SK-MEL-5 (cell line): ENCODE measurements around the gene ZNF579. TPM values are rescaled to one million over a fixed set of nuclear protein-coding genes. Genes with fewer than 3 reads are reported as not detected.

Experiments
- DNase-seq: peaks from one replicate; pipeline ENCODE4 v3.0.0-alpha.2; 2016; ENCODE audit warnings: low read depth, low spot score
- in situ Hi-C: cut with HindIII; loops from 2 replicates; pipeline ENCODE4 v1.10.0; 2016; ENCODE audit warnings: low sequenced_read_pairs, high pct_unique_total_duplicates, low pct_unique_long_range_greater_than_20kb
- total RNA-seq: library from RNA; depleted of rRNA; stranded (reverse); fragments of >200 nt; shearing (Covaris generic); gene quantifications from 2 replicates; pipeline ENCODE4 v1.2.3, GENCODE V29; 2014

ZNF579 gene
- total RNA-seq, 1 experiment from 2014 or later: 2.4 TPM

DNA sequence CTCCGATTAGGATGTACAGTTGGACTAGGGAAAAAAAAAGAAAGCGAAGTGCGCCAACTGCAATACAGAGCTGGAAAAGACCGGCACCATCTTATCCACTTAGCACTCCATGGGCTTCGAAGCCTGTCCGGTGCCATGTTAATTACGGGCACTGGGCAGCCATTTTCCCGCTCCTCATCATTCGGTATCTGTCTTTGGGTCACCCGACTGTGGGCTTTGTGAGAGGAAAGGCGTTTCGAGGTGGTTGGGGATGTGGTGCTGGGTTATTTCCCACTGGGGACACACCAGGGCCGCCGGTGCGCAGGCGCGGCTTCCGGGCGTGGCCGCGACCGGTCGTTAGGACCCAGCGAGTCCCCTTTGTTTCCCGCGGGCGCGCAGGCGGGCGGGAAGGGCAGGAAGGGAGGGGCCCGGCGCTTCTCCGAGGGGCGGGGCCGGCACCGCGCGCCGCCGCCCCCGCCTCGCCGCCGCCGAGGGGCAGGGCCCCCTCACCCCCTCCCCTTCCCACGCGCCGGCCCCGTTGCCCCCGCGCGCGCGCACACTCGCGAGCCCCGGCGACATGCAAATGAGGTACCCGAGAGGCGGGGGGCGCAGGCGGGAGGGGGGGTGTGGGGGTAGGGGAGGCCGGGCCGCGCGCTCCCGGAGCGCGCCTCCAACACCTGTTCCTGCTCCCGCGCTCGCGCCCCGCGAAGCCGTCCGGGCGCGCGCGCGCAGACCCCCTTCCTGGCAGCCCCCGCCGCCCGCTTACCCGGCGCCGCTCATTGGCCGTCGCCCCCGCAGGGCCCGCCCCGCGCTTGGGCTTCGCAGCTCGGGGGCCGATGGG lies 19.4 kb upstream of the ZNF579 start, which contains the start of gene ZNF524:
ZNF524 (plus strand) TSS at position 447 of the 820 bp plus-strand sequence. CDS start 1,825 bp downstream, outside the sequence.
- peak; percentile 89 for DNase-seq
- in situ Hi-C loops: no loop called here

DNA sequence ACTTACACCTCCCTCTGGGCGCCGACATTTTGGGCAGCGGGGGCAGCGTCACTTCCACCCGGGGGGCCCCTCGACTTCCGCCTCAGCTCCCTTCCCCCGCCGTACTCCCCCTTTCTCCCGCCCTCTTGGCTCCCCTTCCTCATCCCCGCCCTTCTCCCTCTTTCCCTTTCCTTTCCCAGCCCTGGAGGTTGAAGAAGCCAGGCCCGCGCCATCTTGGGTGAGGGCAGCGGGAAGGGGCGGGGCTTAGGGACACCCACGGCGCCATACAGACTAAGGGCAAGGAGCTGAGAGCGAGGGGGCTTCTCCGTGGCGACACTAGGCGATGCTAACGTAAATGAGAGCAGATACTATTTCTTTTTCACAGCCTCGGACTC lies 18.8 kb upstream of the ZNF579 start, which contains the start of gene FIZ1:
FIZ1 (minus strand) TSS at position 50 of the 374 bp plus-strand sequence. CDS start 1,652 bp downstream, outside the sequence.
- peak; percentile 98 for DNase-seq
- in situ Hi-C loops: no loop called here

DNA sequence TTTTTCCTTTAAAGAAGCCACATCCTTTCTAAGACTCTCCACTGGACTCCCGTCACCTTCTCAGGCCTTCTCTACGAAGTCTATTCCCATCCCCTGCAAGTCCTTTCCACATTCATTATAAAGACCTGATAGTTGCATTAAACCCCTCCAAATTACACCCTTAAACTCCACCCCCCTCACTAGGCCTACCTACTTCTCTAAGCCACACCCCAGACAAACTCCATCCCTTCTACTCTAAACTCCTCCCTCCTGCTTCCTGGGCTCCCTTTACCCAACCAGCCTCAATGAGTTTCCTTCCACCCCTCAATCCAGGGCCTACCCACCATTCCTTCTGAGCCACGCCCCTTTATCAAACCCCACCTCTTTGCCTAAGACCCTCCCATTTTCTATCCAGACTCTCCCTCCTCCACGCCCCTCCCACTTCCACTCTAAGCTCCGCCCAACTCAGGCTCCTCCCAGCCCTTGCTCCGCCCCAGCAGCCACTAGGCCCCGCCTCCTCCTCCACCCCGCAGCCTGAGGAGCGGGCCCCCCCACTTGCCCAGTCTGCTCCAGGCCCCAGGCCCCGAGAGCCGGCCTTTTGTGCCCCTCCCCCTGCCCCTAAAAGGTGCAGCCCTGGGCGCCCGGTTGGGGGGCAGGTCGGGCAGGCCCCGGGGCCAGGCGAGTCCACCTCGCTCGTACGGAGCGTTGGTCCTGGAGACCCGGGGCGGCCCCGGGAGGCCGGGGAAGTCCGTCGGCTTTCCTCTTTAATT lies 18.2 kb upstream of the ZNF579 start:
- DNase-seq: peak; percentile 95
- in situ Hi-C loops: no loop called here

DNA sequence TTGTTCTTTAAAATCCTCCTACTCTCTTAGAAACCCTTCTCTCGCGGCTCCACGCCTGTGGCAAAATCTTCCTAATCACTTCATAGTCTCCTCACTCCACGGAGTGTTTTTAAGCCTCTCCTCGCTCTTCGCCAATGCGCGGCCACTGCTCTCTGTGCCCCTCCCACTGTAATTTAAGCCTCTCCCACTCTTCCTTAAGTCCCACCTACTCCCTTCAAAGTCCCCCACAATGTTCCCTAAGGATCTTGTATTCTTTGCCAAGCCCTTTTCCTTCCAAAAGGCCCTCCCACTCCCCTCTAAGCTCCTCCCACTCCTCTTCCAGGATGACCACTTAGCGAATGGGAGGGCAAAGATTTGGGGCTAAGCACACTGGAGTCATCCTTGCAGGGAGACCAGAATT lies 17.4 kb upstream of the ZNF579 start:
- no peak for DNase-seq
- in situ Hi-C loops: no loop called here

DNA sequence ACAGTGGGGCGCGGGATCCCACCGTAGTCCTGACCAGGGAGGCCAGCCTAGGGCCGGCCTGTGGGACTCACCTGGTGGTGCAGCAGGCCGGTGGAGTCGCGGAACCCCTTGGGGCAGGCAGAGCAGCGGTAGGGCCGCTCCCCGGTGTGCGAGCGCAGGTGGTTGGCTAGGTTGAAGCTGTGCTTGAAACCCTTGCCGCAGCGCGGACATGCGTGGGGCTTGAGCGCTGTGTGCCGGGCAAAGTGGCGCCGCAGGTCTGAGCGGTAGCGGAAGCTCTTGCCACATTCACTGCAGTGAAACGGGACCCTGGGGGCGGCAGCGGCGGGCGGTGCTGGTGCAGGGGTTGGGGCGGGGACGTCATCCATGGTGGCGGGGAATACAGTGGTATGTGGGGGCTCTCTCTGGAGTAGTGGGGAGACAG lies 16.9 kb upstream of the ZNF579 start:
- DNase-seq: no peak
- in situ Hi-C loops: no loop called here

DNA sequence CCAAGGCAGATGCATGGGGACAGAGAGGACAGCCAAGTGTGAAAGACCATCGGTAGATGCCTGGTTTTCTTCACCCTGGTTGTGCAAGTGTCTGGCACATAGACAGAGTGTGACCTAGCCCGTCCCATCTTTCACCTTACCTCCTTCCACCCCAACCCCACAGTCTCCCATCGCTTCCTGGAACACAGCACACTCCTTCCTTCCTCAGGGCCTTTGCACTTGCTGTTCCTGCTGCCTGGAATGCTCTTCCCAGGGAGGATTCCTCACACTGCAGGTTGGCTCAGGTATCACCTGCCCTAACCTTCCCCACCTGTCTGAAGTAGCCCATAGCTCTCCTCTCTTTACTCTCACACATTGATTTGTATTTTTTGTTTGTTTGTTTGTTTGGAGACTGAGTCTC lies 15.7 kb upstream of the ZNF579 start:
- in situ Hi-C loops: no loop called here
- no peak for DNase-seq

DNA sequence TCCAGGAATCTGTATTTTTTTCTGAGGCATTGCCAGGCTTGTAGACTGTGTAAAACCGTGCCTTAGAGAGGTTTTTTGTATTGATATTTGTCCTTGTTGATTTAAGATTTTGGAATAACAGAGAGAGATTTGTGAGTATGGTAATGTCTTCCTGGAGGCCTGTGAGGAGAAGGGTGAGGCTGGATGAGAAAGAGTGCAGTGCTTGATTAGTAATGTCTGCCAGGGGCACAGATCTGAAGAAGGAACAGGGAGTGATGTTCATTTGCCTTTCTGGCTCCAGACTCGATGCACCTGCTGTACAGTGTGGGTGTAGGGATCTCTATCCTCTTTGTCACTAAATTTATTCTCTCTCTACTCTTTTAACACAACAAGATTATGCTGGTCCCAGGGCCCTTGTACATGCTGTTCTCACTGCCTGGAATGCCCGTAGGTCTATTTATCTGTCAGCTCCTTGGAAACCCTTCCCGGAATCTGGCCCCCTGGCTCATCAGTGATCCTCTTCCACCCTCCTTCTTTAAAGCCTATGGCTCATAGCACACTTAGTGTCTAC lies 14.4 kb upstream of the ZNF579 start:
- DNase-seq: no peak
- in situ Hi-C loops: no loop called here

DNA sequence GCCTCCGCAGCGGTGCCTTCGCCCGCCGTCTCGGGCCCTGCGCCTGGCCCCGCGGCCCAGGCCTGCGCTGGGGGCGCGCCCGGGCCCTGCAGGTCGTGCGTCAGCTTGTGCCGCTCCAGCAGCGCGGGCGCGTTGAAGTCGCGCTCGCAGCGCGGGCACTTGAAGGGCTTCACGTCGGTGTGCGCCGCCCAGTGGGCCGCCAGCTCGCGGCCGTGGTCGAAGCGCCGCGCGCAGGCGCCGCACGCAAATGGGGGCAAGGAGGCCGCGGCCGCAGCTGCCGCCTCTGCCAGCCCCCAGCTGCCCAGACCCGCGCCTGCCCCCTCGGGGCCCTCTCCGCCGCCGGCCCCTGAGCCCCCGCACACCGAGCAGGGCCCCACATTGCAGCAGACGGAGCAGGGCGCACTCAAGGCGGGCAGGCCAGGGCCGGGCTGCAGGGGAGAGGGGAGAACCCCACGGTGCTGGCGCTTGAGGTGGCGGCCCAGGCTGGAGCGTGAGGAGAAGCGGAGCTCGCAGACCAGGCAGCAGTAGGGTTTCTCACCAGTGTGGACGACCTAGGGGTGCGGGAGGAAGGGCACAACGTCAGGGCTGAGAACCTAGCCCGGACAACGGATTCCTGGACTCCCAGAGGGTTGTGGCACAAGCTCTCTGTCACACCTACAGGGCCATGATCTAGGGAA lies 12.6 kb upstream of the ZNF579 start:
- in situ Hi-C loops: no loop called here

DNA sequence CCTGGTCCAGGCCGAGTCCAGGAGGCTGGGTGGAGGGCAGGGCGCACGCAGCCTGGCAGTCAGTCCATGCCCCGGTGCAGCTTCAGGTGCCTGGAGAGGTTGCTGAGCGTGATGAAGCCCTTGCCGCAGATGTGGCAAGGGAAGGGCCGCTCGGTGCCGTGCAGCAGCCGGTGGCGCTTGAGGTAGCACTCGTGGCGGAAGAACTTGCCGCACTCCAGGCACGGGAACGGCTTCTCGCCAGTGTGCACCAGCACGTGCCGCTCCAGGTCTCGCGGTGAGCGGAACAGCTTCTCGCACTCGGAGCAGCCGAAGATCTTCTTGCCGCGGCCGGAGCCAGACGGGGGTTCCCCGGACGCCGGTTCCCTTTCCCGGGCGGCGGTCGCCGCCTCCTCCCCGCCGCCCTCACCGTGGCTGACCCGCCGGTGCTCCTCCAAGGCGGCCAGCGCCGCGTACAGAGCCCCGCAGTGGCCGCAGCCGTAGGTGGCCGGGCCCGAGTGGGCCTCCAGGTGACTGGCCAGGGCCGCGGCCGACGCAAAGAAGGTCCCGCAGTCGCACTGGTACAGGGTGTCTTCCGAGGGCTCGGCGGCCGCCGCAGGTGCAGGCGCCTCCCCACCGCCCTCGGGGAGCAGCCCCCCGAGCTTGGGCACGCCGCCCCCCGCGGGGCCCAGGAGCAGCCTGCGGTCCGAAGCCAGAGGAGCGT lies 11.9 kb upstream of the ZNF579 start:
- no peak for DNase-seq
- in situ Hi-C loops: no loop called here

More for the DNA sequence above, 12.6 kb upstream of the ZNF579 start:
- no peak for DNase-seq

DNA sequence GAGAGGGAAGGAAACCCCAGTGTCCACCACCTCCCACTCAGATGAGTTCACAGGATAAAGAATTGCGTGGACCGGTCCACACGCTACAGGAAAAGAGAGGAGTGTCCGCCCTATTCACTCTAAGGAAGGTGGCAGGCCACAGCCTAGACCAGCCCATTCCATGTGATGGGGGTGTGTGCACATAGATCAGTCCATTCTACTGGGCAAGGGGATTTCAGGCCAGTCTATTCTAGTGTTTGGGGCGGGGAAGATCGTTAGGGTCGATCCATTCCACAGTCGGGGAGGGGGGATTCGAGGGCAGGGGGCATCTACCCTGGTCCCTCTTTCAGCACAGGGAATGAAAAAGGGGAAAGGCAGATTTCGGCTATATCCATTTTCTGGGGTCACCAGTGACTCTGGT lies 10.9 kb upstream of the ZNF579 start:
- no peak for DNase-seq
- in situ Hi-C loops: no loop called here

DNA sequence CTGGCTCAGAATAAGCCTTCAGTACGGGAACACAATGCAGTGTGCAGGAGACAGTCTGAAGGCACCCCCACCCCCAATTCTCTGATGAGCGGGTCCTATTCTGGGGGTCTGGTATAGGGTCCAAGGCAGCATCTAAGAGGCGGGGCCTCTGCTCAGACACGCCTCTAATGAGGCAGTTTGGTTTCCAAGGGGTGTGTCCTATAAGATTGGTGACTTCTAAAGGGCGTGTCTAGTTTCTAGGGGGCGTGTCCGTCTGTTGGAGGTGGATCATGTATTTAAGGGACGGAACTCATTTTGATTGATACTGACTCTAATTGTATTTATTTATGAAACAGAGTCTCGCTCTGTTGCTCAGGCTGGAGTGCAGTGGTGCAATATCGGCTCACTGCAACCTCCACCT lies 10.0 kb upstream of the ZNF579 start:
- DNase-seq: peak; percentile 49
- in situ Hi-C loops: no loop called here

DNA sequence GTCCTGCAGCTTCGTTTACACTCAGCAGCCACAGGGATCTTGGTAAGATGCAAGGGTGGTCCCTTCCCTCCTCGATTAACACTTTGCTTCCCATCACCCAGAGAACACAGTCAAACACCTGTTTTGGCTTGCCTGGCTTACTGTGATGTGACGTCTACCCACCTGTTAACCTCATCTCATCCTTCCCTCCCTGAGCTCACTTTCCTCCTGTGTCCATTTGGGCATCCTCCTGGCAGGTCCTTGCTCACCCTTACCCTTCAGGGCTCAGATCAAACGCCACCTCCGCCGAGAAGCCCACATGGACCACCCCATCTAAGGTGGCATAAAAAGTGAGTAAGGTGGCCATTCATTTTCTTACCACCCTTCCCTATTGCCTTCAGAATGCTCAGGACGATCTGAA lies 9.5 kb upstream of the ZNF579 start:
- no peak for DNase-seq
- in situ Hi-C loops: no loop called here

DNA sequence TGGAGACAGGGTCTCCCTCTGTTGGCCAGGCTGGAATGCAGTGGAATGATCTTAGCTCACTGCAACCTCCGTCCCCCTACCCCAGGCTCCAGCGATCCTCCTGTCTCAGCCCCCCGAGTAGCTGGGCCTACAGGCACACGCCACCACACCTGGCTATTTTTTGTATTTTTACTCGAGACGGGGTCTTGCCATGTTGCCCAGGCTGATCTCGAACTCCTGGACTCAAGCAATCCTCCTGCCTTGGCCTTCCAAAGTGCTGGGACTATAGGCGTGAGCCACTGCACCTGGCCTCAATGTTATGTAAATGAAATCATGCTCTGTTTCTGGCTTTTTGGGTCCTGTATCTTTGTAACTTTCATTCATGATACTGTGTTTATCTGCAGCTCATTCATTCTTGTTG lies 8.1 kb upstream of the ZNF579 start:
- in situ Hi-C loops: no loop called here
- DNase-seq: no peak

DNA sequence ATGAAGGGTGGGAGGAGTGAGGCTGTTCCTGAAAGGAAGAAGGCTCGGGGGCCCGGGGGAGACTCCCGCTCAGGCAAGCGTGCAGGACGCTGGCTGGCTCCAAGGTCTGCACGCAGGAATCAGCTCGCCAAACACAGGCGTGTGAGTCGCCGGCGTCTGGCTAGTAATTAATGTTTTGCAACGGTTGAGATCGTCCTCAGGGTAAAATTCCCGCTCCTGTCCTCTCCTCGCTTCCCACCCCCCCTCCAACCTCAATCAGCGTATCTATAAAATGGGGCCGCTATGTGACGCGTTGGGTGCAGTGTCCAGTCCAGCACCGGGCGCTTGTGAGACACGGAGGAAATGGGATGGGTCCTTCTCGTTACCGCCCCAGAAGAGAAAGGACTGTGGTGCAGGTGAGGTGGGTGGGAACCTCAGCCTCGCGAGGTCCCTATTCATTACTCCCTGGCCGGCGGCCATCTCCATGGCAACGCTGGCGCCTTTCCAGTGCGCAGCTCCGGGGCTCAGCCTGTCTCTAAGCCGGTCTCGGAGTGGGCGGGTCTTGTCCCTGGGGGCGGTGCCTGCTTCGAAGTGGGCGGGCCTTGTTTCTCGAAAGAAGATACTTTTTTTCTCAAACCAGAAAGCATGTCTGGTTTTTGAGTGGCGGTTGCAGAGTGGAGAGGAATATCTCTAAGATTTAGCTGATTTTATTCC lies 6.5 kb upstream of the ZNF579 start:
- peak; percentile 80 for DNase-seq
- in situ Hi-C loops: no loop called here

DNA sequence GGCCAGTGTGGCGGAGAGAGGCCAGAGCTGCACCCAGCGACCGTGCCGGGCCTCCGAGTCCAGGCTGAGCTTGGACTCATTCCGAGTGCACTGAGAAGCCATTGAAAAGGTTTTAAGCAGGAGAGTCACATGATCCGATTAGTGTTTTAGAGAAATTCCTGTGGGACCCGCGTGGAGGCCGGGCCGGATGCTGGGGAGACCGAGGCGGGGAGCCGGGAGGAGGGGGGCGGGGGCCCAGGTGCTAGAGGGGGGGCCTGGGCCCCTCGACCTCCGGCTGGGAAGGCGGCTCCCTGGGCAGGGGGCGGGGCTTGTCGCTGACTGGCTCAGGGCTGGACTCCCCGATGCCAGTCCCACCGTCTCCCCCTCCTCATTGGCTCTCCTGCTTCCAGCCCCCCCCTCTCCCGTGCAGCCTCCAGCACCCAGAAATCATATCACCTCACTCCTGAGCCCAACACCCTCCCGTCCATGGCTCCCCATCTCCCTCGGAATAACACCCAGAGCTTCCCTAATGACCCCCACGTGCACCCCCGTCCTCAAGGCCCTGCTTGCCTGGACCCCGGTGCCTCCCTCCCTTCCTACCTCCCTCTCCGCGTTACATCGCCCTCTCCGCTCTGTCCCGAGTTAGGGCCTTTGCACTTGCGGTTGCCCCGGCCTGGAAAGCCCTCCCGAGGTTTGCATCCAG lies 5.2 kb upstream of the ZNF579 start:
- peak; percentile 66 for DNase-seq
- in situ Hi-C loops: no loop called here

DNA sequence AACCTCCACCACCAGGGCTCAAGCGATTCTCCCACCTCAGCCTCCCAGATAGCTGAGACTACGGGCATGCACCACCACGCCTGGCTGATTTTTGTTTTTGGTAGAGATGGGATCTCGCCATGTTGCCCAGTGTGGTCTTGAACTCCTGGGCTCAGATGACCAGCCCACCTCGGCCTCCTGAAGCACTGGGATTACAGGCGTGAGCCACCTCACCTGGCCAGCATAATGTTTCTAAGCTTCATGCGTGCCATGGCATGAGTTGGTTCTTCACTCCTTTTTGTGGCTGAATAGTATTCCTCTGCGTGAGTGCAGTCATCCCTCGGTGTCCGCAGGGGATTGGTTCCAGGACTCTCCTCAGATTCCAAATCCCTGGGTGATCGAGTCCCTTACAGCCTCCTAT lies 4.2 kb upstream of the ZNF579 start:
- DNase-seq: no peak
- in situ Hi-C loops: no loop called here
